AG04449 (cell line): ENCODE results near the gene PAQR4.

Source experiments
- CTCF ChIA-PET: fragments of 350-600 bp; formaldehyde crosslinking; extraction: SDS; loops from one replicate; lab custom pipeline; 2021; ENCODE audit warnings: antibody characterized with exemption; lab: Yijun Ruan, JAX
- POLR2A ChIA-PET: fragments of 400-600, 350-600 bp; formaldehyde crosslinking; extraction: SDS; loops from one replicate; lab custom pipeline; 2020; ENCODE audit warnings: antibody characterized with exemption, inconsistent platforms; lab: Yijun Ruan, JAX
- DNase-seq: peaks from one replicate; pipeline ENCODE4 v3.0.0-alpha.2; 2010; ENCODE audit warnings: low read depth, low spot score
- H3K4me3 ChIP-seq: 2 replicates; pipeline ENCODE4 v1.5.1; 2011; ENCODE audit warnings: low read depth, mild to moderate bottlenecking, control low read depth, low read length
- TF ChIP-seq, protein P1 (sequence below): IDR thresholded peaks from one replicate; pipeline ENCODE4 v1.5.1; 2011; ENCODE audit warnings: mild to moderate bottlenecking, moderate library complexity, low read length, control low read depth, inconsistent platforms; ENCODE audit not compliant: insufficient read depth; ENCODE audit errors: missing control alignments

Gene PAQR4

DNA sequence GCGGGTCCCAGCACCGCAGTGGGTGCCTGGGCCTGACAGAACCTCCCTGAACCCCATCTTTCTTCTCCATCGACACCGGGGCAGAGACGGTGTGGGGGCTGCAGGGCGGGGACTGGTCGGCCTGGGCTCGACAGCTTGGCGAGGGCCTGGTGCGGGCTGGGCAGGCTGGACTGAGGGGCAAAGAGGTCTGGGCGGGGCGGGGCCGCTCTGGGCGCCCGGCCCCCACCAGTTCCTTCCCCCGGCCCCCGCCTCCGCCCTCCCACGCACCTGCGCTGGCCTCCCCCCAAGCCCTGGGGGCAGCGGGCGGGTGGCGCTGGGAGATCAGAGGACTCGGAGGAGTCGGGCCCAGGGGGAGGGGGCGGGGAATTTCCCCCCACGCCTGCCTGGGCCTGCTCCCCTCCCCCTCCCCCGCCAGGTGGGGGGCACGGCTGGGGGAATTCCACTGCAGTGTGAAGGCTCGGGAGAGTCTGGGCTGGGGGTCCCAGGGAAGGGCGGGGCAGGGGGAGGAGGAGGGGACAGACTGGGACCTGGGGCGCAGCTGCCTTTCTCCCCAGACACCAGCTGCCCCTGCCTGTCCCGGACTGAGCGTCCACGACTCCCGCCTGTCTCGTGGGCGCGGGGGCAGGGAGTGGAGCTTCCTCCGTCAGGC, 6.0 kb upstream of the PAQR4 start:
- TF ChIP-seq, protein P1, sequence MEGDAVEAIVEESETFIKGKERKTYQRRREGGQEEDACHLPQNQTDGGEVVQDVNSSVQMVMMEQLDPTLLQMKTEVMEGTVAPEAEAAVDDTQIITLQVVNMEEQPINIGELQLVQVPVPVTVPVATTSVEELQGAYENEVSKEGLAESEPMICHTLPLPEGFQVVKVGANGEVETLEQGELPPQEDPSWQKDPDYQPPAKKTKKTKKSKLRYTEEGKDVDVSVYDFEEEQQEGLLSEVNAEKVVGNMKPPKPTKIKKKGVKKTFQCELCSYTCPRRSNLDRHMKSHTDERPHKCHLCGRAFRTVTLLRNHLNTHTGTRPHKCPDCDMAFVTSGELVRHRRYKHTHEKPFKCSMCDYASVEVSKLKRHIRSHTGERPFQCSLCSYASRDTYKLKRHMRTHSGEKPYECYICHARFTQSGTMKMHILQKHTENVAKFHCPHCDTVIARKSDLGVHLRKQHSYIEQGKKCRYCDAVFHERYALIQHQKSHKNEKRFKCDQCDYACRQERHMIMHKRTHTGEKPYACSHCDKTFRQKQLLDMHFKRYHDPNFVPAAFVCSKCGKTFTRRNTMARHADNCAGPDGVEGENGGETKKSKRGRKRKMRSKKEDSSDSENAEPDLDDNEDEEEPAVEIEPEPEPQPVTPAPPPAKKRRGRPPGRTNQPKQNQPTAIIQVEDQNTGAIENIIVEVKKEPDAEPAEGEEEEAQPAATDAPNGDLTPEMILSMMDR, result no peak
- ChIA-PET POLR2A (no interaction called here), CTCF (interaction anchor here (0.8 to 3.1 kb wide), 10 partner anchors 9 to 209 kb away, joined by 3 to 17 read pairs (median 9); no protein-coding TSS in a partner anchor)
- DNase-seq, result no peak
- H3K4me3 ChIP-seq, result peak overlapping the region; percentile 37

DNA sequence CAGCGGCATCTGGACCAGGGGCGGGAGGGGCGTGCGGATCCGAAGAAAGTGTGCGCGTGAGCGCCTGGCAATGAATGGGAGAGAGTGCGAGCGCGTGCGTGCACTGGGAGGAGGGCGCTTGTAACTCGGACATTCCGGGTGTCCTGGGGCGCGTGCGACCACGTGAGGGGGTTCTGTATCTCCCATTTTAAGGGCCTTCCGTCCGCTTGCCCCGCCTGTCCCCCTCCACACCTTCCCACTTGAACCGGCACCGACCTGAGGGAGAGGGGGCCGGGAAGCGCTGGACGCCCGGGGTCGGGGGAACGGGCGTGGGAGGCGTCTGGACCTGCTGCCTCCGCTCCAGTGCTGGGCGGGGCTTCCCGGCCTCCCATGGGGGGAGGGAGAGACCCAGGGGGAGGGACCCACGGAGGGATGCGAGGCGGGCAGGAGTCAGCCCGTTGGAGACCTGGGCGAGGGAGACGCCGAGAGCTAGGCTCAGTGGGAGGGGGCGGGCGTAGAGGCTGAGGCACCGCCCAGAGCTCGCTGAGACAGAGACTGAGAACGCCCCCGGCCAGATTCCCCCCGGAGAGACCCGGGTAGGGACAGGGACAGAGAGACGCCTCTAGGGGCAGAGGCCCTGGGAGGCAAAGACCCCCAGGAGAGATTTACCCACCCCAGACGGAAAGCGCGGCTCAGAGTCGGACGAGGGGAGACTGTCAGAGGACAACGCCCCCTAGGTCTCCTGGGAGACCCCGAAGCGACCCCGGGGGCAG, 5.2 kb upstream of the PAQR4 start, which contains the start of gene KREMEN2:
Gene KREMEN2 (plus strand): TSS at position 553 of the 752 bp plus-strand sequence. CDS start 246 bp downstream, outside the sequence.
- ChIA-PET CTCF (interaction anchor here (1.0 to 3.1 kb wide), 3 partner anchors 11 to 210 kb away, joined by 3 to 15 read pairs (median 9); no protein-coding TSS in a partner anchor), POLR2A (no interaction called here)
- TF ChIP-seq, protein P1, result no peak
- no peak for DNase-seq
- peak within 1 kb of the TSS; percentile 37 for H3K4me3 ChIP-seq

DNA sequence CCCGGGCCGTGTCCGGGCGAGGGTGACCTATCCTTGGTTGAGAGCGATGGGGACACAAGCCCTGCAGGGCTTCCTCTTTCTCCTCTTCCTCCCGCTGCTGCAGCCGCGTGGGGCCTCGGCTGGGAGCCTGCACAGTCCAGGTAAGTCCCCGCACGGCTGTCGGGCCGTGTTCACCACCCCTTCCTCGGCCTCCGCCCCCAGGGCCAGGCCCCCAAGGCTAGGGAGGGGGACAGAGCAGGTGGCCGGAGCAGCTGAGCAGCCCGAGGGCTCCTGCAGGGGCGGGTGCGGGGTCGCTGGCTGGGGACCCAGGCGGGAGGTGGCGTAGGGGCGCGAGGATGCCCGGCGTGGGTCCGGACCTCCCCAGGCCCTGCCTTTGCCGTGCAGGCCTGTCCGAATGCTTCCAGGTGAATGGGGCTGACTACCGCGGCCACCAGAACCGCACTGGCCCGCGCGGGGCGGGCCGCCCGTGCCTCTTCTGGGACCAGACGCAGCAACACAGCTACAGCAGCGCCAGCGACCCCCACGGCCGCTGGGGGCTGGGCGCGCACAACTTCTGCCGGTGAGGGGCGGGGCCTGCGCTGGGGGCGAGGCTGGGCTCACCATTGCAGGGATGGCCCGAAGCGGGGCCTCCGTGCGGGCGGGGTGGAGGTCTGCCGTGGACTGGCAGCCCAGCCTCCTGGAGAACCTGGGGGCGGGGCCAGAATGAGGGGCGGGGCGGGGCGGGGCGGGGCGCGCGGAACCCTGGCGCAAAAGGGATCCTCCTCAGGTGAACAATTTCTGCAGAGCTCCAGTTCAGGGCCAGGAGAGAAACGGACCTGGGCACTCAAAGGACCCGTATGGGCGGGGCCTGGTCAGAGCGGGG, 4.4 kb upstream of the PAQR4 start:
- POLR2A ChIA-PET, result no interaction called here
- peak overlapping the region; percentile 1; the same call in 1 of the 2 replicates for H3K4me3 ChIP-seq
- CTCF ChIA-PET, result interaction anchor here (1.3 kb wide), 1 partner anchor 9 kb away, joined by 5 read pairs; no protein-coding TSS in a partner anchor
- TF ChIP-seq, protein P1, result no peak
- DNase-seq, result no peak

DNA sequence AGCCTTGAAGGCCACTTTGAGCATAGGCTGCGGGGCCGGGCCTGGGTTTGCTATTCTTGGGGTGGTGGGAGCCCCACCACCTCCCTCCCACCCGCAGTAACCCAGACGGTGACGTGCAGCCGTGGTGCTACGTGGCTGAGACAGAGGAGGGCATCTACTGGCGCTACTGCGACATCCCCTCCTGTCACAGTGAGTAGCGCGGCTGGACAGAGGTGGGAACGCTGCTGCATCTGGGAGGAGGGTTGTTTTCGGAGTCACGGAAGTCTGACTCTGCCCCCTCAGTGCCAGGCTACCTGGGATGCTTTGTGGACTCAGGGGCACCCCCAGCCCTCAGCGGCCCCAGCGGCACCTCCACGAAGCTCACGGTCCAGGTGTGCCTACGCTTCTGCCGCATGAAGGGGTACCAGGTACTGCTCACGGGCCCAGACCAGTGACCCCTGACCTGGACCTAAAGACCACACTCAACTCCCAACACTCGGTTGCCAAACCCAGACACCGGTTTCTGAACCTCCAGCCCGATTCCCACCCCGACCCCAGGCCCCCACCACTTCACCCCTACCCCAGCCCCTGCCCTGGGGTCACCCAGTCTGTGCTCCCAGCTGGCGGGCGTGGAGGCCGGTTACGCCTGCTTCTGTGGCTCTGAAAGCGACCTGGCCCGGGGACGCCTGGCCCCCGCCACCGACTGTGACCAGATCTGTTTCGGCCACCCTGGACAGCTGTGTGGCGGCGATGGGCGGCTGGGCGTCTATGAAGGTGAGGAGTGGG, 2.9 kb upstream of the PAQR4 start:
- POLR2A ChIA-PET, result no interaction called here
- CTCF ChIA-PET, result no interaction called here
- no peak for DNase-seq
- no peak overlapping the region for H3K4me3 ChIP-seq
- TF ChIP-seq, protein P1, result no peak

DNA sequence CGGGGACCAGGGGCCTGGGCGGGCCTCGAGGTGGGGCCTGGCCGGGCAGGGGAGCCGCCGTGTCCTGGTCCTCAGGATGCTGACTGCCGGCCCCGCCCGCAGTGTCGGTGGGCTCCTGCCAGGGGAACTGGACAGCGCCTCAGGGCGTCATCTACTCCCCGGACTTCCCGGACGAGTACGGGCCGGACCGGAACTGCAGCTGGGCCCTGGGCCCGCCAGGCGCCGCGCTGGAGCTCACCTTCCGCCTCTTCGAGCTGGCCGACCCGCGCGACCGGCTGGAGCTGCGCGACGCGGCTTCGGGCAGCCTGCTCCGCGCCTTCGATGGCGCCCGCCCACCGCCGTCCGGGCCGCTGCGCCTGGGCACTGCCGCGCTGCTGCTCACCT, 2.3 kb upstream of the PAQR4 start:
- DNase-seq, result no peak
- TF ChIP-seq, protein P1, result no peak
- CTCF ChIA-PET, result no interaction called here
- POLR2A ChIA-PET, result no interaction called here
- no peak overlapping the region for H3K4me3 ChIP-seq
